HPDE6-E6E7 (cell line): Measurements from ENCODE around the gene ERCC1.

ENCODE experiments used
- DNase-seq: peaks from one replicate; pipeline ENCODE4 v3.0.0; 2011; ENCODE audit warnings: missing footprints; ENCODE audit errors: extremely low spot score

Gene ERCC1

DNA sequence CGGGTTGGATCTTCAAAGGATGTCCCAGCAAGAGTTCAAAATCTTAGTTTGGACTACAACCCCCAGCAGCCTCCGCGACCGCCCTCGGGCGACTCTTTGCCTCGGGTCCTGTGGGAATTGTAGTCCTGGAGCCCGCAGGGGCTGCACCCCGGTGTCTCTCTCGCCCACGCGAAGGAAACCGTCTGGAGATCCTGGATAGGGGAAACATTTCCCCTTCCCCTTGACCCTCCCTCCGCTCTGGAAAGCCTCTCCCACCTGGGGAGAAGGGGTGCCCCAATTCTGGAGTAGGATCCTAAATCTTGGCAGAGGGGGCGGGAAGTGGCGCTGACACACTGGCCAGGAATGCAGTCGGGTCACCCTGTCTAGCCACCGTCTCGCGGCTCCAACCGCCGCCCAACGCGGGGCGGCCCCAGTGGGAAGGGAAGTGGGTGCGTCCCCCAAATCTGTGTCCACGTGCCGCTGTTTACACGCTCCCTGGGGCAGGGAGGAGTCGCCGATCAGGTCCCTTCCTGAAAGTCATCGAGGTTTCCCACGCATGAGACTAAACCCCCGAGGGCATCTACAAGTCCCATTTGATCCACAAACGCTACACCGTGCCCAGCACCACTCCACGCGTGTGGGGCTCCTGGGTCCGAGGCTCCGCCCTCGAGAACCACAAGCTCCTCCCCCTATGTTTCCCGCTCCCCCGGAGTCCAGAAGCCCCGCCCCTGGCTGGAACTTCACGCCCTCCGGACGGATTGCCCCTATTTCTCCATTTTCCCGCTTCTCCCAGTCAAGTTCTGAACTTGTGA lies 18.1 kb downstream of the ERCC1 start:
- DNase-seq = peak; percentile 78

DNA sequence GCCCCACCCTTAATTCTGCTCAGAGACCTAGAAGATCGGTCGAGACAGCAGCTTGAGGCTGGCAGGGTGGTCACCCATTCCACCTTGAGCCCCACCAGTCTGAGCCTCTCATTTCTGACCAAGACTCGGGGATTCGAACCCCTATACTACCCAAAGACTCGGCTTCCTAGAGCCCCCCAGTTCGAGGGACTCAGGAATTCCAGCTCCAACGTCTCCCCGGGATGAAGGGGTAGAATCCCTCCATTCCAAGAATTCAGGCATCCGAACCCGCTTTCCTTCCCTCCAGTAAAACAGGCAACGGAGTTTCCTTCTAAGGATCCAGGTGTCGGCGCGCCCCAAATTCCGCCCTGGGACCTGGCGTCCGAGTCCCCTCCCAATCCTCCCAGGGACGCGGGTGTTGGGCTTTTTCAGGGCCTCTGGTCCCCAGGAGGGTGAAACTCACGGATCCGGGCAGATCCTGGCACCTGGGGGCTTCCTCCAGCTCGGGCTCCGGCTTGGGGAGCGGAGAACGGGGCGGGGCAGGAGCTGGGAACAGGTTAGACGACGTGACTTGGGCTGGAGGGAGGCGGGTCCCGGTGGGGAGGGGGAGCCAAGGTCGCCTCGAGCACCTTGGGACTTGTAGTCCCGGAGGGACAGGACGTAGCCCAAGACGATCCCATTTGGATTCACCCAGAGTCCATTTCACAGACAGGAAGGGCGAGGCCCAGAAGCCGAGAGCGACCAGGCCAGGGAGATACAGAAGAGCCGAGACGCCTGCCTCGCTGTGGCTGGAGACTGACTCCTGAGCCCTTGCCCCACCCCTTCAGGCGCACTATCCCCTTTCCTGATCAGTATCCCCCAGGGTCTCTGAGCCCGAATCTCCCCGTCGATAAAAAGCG lies 18.9 kb downstream of the ERCC1 start, which contains the start of gene PPP1R13L:
TSS of gene PPP1R13L (minus strand) at position 513 of the 878 bp plus-strand sequence. CDS start 6,751 bp downstream, outside the sequence.
- peak; percentile 79 for DNase-seq

DNA sequence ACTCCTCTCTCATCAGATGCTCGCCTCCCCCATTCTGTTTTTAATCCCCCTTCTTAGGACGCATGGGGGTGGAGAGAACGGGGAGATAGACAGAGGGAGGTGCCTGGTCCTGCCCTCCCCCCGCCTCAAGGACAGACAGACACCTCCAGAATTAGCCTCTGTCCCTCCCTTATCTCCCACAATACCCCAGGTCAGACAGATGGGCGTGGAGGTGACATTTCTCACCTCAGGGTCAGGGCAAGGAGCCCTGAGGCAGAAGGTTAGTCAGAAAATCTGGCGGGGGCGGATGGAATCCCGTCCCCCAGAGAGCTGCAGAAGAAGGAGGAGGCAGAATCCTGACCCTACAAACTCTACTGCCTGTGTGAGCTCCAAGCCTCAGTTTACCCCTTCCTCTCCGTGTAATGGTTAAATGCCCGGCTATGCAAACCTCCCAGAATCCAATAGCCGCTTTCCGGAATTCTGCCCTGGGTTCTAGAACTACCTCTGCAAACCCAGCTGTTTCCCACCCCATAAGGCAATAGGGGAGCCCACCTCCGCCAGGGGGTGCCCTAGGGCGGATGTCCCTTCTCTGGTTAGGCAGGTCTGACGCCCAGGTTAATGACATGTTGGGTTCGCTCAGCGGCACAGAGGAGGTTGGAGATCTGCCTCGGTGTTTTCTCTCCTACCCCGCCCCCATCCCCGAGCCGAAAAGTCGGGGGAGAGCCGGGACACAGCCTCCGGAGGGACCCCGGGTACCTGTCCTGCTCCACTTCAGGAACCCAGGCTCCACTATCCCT lies 19.7 kb downstream of the ERCC1 start:
- no peak for DNase-seq

DNA sequence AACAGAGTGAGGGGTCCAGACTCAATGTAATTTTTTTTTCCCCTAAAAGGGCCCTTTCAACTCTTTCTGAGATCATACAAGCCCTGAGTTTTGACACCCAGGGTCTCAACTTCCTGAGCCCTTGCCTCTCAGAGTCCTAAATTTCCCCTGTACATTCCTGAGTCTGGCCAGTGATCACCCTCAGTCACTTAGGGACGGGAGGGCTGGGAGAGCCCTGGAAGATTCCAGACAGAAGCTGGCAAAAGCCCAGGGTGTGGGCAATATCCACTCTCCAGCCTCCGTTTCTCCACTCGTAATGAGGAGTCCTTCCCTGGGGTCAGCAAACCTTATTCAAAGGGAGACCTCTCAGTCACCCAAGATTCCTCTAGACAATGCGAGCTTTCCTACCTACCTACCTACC lies 20.4 kb downstream of the ERCC1 start:
- DNase-seq = no peak

DNA sequence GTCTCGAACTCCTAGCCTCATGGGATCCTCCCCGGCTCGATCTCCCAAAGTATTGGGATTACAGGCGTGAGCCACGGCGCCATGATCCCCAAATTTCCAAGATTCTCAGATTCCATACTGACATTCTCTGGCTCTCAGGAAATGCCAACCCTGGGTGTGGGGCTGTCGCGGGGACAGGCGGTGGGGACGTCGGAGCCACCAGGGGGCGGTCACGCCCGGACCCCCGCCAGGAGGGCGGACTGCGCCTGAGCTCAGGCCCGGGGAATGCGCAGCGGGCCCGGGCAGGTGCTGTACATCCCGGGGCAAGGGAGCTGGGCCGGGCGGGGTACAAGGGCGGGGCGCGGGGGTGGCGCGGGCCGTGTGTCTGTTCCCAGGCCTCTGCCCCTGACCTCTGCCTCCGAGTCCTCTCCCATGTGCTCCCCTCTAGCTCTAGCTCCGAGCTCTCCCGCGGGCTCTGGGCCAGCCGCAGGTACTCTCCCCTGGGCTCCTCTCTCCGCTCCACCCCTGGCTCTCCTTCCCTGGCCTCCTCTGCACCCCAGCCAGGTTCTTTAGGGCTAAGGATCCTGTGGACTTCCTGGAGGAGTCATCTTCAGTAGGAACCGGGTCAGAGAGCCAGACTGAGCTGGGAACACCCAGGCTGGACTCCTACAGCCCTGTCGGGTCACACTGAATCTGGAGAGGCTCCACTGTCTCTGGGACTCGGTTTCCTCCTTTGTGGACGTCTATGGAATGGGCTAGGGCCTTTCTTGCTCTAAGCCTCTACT lies 21.2 kb downstream of the ERCC1 start:
- peak; percentile 79 for DNase-seq

DNA sequence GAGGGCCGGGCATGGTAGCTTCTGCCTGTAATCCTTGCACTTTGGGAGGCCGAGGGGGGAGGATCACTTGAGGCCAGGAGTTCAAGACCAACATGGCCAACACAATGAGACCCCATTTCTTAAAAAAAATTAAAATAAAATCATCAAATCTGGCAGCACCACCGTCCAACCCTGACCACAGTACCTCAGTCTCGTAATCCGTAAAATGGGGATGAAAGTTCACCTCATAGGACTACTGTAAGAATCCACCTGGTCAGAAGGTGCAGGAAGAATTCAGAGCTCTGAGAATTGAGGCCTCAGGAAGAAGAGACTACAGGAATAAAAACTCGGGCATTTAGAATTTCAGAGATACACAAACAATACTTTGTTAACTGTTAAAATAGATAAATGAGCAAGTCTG lies 21.9 kb downstream of the ERCC1 start:
- DNase-seq = no peak

DNA sequence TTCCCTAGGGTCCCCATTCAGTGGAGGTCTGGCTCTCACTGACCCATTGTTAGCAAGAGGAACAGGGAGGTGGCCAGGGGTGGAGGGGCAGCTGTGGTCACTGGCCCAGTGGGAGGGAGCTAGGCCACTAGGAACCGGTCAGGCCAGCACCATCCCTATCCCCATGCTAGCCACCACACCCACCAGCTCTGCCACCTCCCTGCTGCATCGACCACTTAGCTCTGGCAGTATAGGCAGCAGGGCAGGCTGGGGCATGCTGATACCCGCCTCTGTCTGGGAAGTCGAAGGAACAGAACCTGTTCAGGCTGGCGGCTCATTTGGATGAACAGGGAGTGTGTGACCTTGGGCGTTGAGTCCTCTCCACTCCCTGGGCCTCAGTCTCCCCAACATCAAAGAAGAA lies 23.5 kb downstream of the ERCC1 start:
- peak; percentile 79 for DNase-seq

DNA sequence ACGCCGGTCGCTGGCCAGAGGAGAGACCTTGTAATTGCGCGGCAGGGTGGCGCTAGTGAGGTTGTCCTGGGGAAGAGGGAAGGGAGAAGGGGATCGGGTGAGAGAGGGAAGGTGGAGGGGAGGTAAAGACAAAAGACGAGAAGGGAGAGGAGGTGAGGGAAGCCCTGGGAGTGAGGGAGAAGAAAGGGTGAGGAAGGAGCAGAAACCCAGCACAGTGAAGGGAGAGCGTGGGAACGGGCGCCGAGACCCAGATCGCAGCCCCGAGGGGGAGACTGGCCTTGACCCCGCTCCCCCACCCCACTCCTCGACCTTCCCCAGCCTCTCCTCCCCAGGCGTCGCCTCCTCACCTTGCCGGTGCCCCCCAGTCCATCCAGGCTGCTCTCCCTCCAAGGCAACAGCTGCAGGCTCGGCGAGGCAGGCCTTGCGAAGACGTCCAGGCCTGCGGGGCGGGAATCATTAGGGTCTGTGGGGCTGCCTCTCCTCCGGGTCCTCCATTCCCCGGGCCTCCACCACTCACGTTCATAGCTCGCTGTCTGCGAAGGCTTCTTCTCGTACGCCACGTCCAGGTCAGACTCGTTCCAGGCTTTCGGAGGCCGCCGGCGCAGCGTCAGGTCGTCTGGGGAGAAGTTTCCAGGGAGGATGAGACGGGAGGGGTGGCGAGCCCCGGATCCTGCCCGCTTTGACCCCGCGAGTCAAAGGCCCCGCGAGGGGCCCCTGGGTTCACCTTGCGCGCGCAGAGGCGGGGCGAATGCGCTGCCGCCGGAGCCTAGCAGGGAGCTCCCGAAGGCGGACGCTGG lies 27.7 kb downstream of the ERCC1 start:
- DNase-seq = no peak

DNA sequence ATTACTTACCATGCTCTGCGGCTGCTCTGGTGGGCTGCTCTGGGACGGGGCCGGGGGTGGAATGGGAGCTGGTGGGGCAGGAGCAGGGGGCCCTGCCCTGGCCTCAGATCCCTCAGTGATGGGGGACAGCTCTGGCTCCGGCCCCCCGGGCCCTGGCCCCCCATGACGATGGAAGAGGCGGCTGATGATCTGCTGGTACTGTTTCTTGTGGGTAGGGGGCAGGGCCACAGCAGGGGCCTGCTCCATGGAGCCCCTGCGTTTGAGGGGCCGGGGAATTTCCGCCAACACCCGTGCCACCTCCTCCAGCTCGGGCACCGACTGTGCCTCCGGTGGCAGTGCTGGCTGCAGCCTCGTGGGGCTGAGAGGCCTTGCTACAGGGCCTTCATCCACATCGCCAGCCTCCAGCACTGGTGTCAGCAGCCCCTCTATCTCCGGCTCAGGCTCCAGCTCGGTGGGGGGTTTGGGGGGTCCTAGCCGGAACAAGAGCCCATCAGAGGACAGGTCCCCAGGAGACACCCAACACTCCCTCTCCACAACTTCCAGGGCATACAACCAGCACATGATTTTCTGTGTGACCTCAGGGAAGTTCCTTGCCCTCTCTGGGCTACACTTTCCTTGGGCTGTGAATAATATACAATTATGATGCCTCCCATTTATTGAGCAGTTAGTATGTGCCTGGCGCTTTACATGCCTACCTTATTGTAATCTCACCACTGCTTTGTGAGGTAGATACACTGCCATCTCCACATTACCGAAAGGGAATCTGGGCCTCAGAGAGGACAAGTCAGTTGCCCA lies 31.6 kb downstream of the ERCC1 start:
- DNase-seq = no peak

DNA sequence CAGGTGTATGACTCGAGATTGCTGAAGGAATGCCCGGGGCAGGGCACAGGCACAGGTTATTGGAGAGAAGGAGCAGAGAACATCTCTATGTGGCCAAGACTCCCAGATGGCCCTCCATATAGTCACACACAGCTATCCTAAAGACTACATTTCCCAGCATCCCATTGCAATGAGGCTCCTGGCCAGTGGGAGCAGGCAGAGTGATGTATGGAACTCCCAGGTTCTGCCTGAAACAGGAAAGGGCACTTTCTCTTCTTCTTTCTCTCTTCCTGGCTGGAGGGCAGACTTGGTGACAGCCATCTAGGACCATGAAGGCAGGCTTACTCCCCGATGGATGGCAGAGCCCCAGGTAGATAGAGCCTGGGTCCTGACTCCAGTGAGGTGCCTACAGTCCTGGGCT lies 32.4 kb downstream of the ERCC1 start:
- no peak for DNase-seq

DNA sequence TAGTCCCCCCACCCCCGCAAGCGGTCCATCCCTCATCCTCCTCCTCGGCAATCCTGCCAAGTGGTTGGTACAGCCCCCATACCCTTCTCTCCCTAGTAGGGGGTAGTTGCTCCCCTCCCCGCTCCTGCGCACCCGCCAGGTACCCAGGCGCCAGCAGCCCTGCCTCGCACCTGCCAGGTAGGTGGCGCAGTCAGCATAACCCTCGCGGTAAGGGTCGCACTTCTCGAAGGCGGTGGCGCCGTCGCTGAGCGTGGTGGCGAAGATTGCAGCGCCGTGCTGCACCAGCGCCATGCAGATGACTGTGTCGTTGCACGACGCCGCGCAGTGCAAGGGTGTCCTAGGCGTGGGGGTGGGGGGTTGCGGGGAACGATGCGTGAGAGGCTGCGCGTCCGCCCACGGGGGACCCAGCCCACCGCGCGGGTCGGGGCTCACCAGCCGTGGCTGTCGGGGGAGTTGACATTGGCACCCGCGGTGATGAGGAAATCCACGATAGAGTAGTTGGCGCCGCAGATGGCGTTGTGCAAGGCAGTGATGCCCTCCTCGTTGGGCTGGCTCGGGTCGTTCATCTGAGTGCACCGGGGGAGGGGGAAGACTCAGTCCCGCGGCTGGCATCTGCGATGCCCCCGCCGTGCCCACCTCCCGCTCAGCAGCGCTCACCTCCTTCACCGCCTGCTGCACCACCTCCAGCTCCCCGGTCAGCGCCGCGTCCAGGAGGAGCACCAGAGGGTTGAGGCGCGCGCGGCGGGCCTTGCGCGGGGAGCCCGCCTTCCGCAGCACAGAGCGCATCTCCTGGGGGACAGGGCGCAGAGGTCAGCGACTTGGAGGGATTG lies 38.1 kb downstream of the ERCC1 start:
- DNase-seq = no peak

DNA sequence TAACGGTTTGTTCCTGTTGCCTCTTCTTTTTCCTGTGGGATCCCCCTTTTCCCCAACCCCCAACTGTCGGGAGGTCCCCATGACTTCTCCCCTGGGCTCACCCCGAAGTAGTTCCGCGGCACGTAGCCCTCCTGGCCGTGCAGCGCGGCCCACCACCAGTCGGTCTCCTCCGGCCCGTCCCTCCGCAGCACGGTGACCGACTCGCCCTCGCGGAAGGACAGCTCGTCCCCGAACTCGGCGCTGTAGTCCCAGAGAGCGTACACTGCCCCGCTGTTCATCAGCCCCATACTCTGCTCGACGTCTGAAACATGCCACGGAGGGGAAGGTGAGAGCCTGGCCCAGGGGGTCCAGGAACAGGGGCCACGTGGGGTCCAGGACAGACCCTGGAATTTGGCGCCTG lies 41.3 kb downstream of the ERCC1 start:
- DNase-seq = no peak

DNA sequence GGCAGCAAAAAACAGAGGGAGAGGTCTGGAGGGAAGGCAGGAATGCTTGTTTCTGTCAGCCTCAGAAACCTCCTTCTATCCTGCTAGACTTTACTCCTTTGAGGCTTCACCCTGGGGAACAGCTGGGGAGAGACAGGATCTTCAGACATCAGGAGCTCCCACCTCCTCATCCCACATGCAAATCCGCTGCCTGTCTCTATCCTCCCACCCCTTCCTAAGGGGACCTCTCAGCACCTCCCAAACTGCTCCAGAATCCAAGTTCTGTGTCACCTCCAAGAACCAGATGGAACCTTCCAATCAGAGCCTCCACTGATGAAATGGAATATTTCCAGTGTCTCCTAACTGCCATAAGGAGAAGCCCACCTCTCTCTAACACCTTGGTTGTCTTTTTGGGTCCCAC lies 43.6 kb downstream of the ERCC1 start:
- no peak for DNase-seq

DNA sequence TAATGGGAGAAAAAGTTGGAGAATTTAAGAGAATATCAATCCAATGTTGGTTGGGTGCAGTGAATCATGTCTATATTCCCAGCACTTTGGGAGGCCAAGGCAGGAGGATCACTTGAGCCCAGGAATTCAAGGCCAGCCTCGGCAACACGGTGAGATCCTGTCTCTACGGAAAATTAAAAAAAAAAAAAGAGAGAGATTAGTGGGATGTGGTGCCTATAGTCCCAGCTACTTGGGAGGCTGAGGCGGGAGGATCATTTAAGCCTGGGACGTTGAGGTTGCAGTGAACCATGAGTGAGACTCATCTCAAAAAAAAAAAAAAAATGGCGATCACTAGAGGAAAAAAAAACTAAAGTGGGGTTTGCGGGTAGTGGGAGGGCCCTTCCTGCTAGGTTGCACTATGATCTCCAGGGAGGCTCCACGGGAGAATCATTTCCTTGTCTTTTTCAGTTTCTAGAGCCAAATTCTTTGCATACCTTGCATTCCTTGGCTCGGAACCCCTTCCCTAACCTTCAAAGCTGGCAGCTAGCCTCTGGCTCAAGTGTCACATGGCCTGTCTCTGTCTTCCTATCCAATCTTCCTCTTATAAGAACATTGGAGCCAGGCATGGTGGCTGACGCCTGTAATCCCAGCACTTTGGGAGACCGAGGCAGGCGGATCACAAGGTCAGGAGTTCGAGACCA lies 47.5 kb downstream of the ERCC1 start:
- no peak for DNase-seq

DNA sequence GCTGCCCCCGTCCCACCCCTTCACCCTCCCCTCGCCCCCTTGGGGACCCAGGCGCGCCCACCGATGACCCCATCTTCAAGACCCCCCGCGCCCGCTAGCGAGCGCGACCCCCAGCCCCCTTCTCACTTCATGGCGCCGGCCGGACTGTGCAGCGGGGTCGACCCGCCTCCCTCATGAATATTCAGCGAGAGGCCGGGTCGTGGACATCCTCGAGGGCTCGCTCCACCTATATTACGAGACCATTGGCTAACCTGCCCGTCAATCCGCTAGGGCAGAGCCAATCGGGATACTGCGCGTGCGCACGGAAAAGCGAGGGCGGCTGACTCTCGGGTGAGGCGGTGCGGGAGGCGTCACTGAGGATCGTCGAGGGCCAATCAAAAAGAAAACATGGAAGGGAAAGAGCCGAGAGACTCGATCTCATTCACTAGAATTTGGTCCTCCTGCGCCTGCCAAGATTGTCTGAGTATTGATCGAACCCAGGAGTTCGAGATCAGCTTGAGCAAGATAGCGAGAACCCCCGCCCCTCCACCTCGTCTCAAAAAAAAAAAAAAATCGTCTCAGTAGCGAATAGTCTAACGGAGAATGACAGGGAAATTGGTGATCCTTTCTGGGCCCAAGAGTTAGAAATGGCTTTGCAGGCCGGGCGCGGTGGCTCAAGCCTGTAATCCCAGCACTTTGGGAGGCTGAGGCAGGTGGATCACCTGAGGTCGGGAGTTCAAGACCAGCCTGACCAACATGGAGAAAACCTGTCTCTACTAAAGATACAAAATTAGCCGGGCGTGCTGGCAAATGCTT lies 53.1 kb downstream of the ERCC1 start, which contains the start of gene ERCC2:
TSS of gene ERCC2 (minus strand) at position 164 of the 795 bp plus-strand sequence. CDS start at position 131, 33 bp downstream.
- peak; percentile 100 for DNase-seq

DNA sequence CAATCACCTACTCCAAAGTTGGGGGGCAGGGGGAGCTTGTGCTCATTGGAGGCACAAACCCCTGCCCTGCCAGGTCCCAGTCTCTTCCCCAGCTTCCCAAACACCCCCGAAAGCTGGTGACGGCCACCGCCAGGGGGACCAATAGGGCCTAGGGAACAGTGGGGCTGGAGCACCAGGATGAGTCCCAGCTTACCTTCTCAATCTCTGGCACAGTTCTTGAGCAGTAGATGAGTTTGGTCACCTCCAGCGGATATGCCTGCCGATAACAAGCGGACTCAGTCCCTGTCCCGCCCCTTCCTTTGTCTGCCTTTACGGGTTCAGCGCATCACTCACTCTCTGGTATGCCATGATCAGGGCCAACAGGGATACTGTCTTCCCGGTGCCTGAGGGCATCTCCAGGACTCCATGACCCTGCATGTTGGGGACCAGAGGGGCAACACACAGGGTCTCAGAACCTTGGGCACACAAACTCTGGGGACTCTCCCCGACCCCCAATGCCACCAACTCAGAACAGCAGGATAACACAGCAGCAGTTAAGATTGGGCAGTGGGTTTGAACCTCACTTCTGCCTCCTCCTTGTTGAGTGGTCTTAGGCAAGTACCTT lies 54.9 kb downstream of the ERCC1 start:
- no peak for DNase-seq

DNA sequence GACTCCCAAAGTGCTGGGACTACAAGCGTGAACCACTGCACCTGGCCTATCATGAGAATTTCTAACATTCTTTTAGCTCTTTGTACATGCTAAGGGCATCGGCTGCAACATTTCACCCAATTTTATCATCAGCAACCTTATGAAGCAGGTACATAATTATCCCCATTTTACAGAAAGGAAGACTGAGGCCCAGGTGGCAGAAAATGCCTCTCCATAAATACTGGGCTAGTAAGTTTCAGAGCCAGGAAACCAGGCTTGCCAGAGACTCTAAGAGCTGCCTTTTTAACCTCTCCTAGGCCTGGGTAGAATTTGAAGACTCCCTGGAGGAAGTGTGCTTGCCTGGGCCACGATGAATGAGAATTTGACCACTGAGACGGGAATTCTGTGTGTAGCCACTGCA lies 55.6 kb downstream of the ERCC1 start:
- no peak for DNase-seq
